Breast epithelium (tissue), 3 donors: ENCODE results near the gene PPARG.

Experiments used
- POLR2A ChIP-seq: fragments of 450-650 bp; IDR thresholded peaks from one replicate; pipeline ENCODE4 v1.6.1; 2016; ENCODE audit warnings: antibody characterized with exemption, mild to moderate bottlenecking, moderate library complexity
- POLR2AphosphoS5 ChIP-seq, 3 donors: sonication (generic); formaldehyde crosslinking; IDR thresholded peaks; one replicate each; pipeline ENCODE4 v1.6.1; 2017; ENCODE audit warnings: antibody characterized with exemption in 3 of 3
- TF ChIP-seq, protein P1 (sequence below), 3 donors: fragments of 450-650 bp; IDR thresholded peaks; one replicate each; pipeline ENCODE4 v1.5.1; 2016 to 2017; ENCODE audit warnings: antibody characterized with exemption in 3 of 3, mild to moderate bottlenecking in 3 of 3, moderate library complexity in 3 of 3

DNA sequence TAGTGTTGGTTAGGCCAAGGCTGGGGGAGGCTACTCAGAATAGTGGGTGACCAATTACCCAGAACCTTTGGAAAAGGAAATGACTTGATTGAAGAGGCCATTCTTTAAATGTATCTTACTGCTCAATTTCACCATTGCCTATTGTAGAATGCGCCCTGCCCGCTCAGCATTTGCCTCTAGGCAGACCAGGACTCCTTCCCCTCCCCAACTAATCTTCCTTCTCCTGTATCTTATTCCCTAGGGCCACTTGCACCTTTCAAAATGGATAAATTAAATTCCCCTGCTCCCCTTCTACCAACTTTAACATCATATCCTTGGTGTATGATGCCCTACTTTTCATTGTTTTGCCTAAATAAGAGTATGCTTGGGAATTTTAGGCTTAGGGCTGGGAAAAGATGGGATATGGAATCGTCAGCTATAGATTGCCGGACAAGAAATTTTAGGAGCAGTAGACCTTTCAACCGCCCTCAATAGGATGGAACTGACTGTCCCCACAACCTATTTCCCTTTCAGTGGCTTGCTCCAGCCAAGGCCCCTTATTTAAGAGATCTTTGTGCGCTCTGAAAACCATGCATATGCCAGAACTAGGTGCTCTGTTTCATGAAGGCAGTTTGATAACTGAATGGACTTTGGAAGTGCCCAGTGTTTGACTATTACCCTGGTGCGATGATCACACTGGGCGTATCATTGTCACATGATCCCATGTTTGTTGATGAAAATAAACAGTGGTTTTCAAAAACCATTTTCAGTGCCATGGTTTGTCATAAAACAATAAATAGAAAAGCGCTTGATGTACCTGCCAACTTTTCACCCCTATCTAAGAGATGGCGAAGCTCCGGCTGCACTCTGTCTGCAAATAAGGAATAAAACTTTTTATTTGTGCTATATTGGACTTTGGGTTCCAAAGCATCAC, 121.1 kb downstream of the PPARG start:
- TF ChIP-seq POLR2A (no peak), POLR2AphosphoS5 (IDR thresholded peaks at IDR 0.05) (no peak)
- TF ChIP-seq, protein P1, sequence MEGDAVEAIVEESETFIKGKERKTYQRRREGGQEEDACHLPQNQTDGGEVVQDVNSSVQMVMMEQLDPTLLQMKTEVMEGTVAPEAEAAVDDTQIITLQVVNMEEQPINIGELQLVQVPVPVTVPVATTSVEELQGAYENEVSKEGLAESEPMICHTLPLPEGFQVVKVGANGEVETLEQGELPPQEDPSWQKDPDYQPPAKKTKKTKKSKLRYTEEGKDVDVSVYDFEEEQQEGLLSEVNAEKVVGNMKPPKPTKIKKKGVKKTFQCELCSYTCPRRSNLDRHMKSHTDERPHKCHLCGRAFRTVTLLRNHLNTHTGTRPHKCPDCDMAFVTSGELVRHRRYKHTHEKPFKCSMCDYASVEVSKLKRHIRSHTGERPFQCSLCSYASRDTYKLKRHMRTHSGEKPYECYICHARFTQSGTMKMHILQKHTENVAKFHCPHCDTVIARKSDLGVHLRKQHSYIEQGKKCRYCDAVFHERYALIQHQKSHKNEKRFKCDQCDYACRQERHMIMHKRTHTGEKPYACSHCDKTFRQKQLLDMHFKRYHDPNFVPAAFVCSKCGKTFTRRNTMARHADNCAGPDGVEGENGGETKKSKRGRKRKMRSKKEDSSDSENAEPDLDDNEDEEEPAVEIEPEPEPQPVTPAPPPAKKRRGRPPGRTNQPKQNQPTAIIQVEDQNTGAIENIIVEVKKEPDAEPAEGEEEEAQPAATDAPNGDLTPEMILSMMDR (IDR thresholded peaks at IDR 0.05), result no peak
